PC-9 (cell line): ENCODE measurements around the gene AMZ1. TPM values are rescaled to one million over a fixed set of nuclear protein-coding genes. Genes with fewer than 3 reads are reported as not detected.
"Not testable (repeated sequence)": the region's sequence is repeated elsewhere in the genome, so short reads cannot be mapped to it uniquely, and the experiment has no call there.

ENCODE experiments used
- BruUV-seq: library from RNA; stranded (reverse); fragments of 400-500 nt; replicated peaks from 2 replicates; lab custom pipeline; 2021; lab: Mats Ljungman, UMichigan
- CTCF ChIA-PET: fragments of 300-600 bp; sonication (Branson Sonifier 250); formaldehyde crosslinking; loops from one replicate; lab custom pipeline; 2022; ENCODE audit warnings: antibody characterized with exemption; lab: Charles Lee
- POLR2A ChIA-PET: fragments of 300-600 bp; sonication (Branson Sonifier 250); formaldehyde crosslinking; loops from one replicate; lab custom pipeline; 2022; ENCODE audit warnings: antibody characterized with exemption; ENCODE audit not compliant: unreplicated experiment; lab: Charles Lee
- DNase-seq, 2 experiments: peaks; one replicate each; pipeline versions ENCODE4 v3.0.0 to v3.0.0-alpha.2; 2015 to 2022; ENCODE audit warnings: mixed read lengths in 1 of 2
- H2AFZ ChIP-seq: fragments of 200-600 bp; sonication (generic); 2 replicates; pipeline ENCODE4 v1.8.1; 2017; ENCODE audit warnings: antibody characterized with exemption
- H3F3A ChIP-seq: fragments of 200-600 bp; sonication (generic); 2 replicates; pipeline ENCODE4 v1.8.1; 2017; ENCODE audit warnings: antibody characterized with exemption, mild to moderate bottlenecking, low read depth; ENCODE audit not compliant: insufficient read depth
- H3K27ac ChIP-seq: fragments of 200-600 bp; sonication (generic); 2 replicates; pipeline ENCODE4 v1.6.1; 2016; ENCODE audit warnings: mixed run types
- H3K27me3 ChIP-seq: fragments of 200-600 bp; sonication (generic); 2 replicates; pipeline ENCODE4 v1.6.1; 2016; ENCODE audit warnings: low read depth, mixed run types; ENCODE audit not compliant: insufficient read depth
- H3K36me3 ChIP-seq: fragments of 200-600 bp; sonication (generic); 2 replicates; pipeline ENCODE4 v1.6.1; 2016; ENCODE audit warnings: low read depth, mixed run types
- H3K4me1 ChIP-seq: fragments of 200-600 bp; sonication (generic); replicated peaks from 2 replicates; pipeline ENCODE4 v1.6.1; 2016; ENCODE audit warnings: mixed run types; ENCODE audit not compliant: insufficient read depth
- H3K4me2 ChIP-seq: fragments of 200-600 bp; sonication (generic); 2 replicates; pipeline ENCODE4 v1.6.1; 2017; ENCODE audit warnings: mixed run types
- H3K4me3 ChIP-seq: fragments of 200-600 bp; sonication (generic); 2 replicates; pipeline ENCODE4 v1.6.1; 2016; ENCODE audit warnings: mixed run types
- H3K79me2 ChIP-seq: fragments of 200-600 bp; sonication (generic); 2 replicates; pipeline ENCODE4 v1.6.1; 2017; ENCODE audit warnings: low read depth, mixed run types
- H3K9me2 ChIP-seq: fragments of 200-600 bp; sonication (generic); 2 replicates; pipeline ENCODE4 v1.8.1; 2017; ENCODE audit warnings: mild to moderate bottlenecking; ENCODE audit not compliant: insufficient read depth
- H3K9me3 ChIP-seq: fragments of 200-600 bp; sonication (generic); 2 replicates; pipeline ENCODE4 v1.8.1; 2016; ENCODE audit warnings: low read depth; ENCODE audit not compliant: insufficient read depth
- H4K20me1 ChIP-seq: fragments of 200-600 bp; sonication (generic); 2 replicates; pipeline ENCODE4 v1.8.1; 2017; ENCODE audit not compliant: insufficient read depth
- CTCF ChIP-seq: fragments of 200-600 bp; sonication (generic); conservative IDR thresholded peaks from 2 replicates; pipeline ENCODE4 v1.6.1; 2017; ENCODE audit warnings: mixed run types, antibody characterized with exemption, mild to moderate bottlenecking, moderate library complexity
- EZH2 ChIP-seq: fragments of 200-600 bp; sonication (generic); IDR thresholded peaks from 2 replicates; pipeline ENCODE4 v1.8.0; 2017; ENCODE audit warnings: antibody characterized with exemption, low read depth
- intact Hi-C: fragments of 100-400 bp; cut with micrococcal nuclease; formaldehyde crosslinking; loops from one replicate; pipeline ENCODE4 v1.10.0; 2022; ENCODE audit not compliant: unreplicated experiment
- total RNA-seq: library from RNA; stranded (reverse); gene quantifications from 2 replicates; pipeline ENCODE4 v1.2.3, GENCODE V29; 2021

AMZ1 gene
- total RNA-seq, 1 experiment from 2014 or later, result not detected

- Histone ChIP-seq H3K79me2 (peaks cover 8% of the 10 kb centered on the region; the same call in 1 of the 2 replicates), H4K20me1 (no peaks in the 10 kb centered on the region; the same call in 1 of the 2 replicates), H3K4me3 (no peak overlapping the region), H3K27me3 (no peaks in the 10 kb centered on the region), H3K27ac (no peak overlapping the region), H3F3A (peaks cover 7% of the 10 kb centered on the region; the same call in 1 of the 2 replicates), H3K4me1 (no peaks in the 10 kb centered on the region), H3K36me3 (peaks cover 15% of the 10 kb centered on the region), H3K9me2 (no peaks in the 10 kb centered on the region), H3K4me2 (no peak overlapping the region), H2AFZ (no peak overlapping the region), H3K9me3 (no peaks in the 10 kb centered on the region)
- ChIA-PET CTCF (interaction anchor here (0.8 kb wide), 1 partner anchor 33 kb away, joined by 4 read pairs; no protein-coding TSS in a partner anchor), POLR2A (interaction anchor here (0.6 kb wide), 1 partner anchor 325 kb away, joined by 12 read pairs; no protein-coding TSS in a partner anchor)
- no peak for DNase-seq
- TF ChIP-seq EZH2 (no peak), CTCF (no peak)
- BruUV-seq, result no TSS peak
- intact Hi-C loops, result no loop called here
Measured at GRCh38 chr7:2724453-2725177, 36.6 kb downstream of the AMZ1 start.

DNA sequence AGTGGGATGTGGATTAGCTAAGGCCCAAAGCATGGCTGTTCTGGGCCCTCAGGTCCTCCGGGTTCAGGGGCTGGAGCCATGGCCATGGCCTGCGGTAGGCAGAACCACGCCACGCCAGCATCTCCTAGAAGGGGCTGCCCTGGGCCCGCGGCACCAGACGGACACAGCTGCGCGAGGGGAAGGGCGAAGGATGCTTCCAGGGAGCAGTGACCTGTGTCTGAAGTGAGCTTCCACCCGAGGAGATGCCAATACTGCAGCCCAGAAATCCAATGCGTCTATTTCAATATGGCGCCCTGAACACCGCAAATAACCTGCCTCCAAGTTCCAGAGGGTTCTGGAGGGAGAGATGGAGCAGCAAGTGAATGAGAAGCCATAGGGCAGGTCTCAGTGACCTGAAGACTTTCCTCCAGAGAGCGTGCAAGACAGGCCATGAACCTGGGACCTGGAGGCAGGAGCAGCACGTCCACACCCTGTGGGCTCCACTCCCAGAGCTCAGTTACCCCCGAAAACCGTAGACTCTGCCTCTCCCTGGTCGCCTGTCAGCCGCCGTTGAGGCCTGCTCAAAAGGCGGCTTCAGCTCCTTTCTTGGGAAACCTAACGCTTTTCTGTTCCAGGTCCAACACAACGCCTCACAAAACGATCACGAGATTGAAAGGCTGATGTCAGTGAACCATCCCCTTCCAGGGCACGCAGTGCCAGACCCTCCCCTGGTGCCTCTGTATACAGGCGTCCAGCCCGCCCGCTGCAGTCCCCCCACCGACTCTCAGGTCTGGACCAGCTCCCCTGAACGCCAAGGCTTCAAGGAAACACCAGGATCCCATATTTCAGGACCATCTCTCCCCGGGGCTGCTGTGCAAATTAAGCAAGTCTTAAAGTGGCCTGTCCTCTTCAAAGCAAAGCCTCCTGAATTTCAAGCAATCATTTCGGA lies 37.4 kb downstream of the AMZ1 start:
- Histone ChIP-seq H3K9me3 (no peaks in the 10 kb centered on the region), H3K79me2 (peaks cover 9% of the 10 kb centered on the region), H3K27ac (no peak overlapping the region), H3K4me3 (no peak overlapping the region), H2AFZ (no peak overlapping the region), H3K9me2 (no peaks in the 10 kb centered on the region), H3K36me3 (peaks cover 21% of the 10 kb centered on the region), H3K27me3 (no peaks in the 10 kb centered on the region), H3K4me2 (no peak overlapping the region), H3F3A (peaks cover 7% of the 10 kb centered on the region; the same call in 1 of the 2 replicates), H4K20me1 (no peaks in the 10 kb centered on the region; the same call in 1 of the 2 replicates), H3K4me1 (no peaks in the 10 kb centered on the region)
- no TSS peak for BruUV-seq
- ChIA-PET POLR2A (interaction anchor here (0.6 kb wide), 2 partner anchors 96 to 325 kb away, joined by 3 to 12 read pairs; no protein-coding TSS in a partner anchor), CTCF (interaction anchor here (0.8 kb wide), 1 partner anchor 32 kb away, joined by 4 read pairs; no protein-coding TSS in a partner anchor)
- TF ChIP-seq EZH2 (no peak), CTCF (no peak)
- no peak for DNase-seq
- intact Hi-C loops, result no loop called here

DNA sequence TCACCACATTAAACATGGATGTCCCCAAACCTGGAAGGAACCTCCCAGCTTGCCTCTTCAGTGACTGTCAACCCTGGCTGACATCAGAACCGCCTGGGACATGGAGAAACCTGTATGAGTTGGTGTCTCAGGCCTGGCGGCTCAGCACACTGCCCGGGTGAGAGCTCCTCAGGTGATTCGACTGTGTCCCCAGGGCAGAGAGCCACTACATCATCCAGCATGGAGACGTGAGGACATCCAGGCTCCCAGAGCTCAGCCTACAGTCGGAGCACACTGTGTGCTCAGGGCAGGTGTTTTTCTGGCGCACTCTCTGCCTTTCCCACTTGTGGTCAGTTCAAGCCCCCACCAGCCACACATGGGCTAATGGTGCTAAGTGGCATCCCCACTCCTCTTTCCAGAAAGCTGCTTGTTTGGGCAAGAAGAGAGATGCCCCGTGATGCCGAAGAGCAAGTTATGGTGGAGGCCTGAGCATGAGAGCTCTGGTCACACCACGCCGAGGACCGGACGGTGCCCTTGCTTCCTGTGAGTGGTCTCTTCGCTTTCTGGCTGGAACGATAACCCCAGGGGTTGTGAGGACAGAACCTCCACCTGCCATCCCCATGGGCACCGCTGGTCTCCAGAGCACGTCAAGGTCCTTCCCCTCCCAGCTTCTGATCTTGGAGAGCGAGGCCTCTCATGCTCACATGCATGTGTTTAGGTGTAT lies 38.5 kb downstream of the AMZ1 start:
- H3K4me2 ChIP-seq, result no peak overlapping the region
- BruUV-seq, result no TSS peak
- no peaks in the 10 kb centered on the region for H3K9me3 ChIP-seq
- intact Hi-C loops, result no loop called here
- DNase-seq, result no peak
- peaks cover 19% of the 10 kb centered on the region for H3K79me2 ChIP-seq
- no peaks in the 10 kb centered on the region for H3K9me2 ChIP-seq
- no peak overlapping the region for H3K27ac ChIP-seq
- H4K20me1 ChIP-seq, result no peaks in the 10 kb centered on the region; the same call in 1 of the 2 replicates
- peaks cover 7% of the 10 kb centered on the region; the same call in 1 of the 2 replicates for H3F3A ChIP-seq
- CTCF ChIA-PET, result no interaction called here
- no peak overlapping the region for H2AFZ ChIP-seq
- H3K4me3 ChIP-seq, result no peak overlapping the region
- H3K27me3 ChIP-seq, result no peaks in the 10 kb centered on the region
- peaks cover 14% of the 10 kb centered on the region for H3K36me3 ChIP-seq
- POLR2A ChIA-PET, result interaction anchor here (0.6 kb wide), 1 partner anchor 95 kb away, joined by 3 read pairs; no protein-coding TSS in a partner anchor
- no peaks in the 10 kb centered on the region for H3K4me1 ChIP-seq
- no peak for TF ChIP-seq CTCF
- no peak for TF ChIP-seq EZH2

- H3F3A ChIP-seq, intact Hi-C loops, H3K27me3 ChIP-seq, BruUV-seq, H4K20me1 ChIP-seq, DNase-seq, H2AFZ ChIP-seq, H3K4me3 ChIP-seq, CTCF ChIA-PET, H3K9me2 ChIP-seq, H3K4me2 ChIP-seq, H3K4me1 ChIP-seq, H3K9me3 ChIP-seq, H3K27ac ChIP-seq: not testable (repeated sequence)
- POLR2A ChIA-PET, result interaction anchor here (0.6 kb wide), 1 partner anchor 124 kb away, joined by 8 read pairs; no protein-coding TSS in a partner anchor
- Histone ChIP-seq H3K79me2 (peaks cover 23% of the 10 kb centered on the region), H3K36me3 (peaks cover 22% of the 10 kb centered on the region)
Measured at GRCh38 chr7:2727206-2727605, 39.2 kb downstream of the AMZ1 start.
